ENCODE measurements around the gene F10. TPM values are rescaled to one million over a fixed set of nuclear protein-coding genes. Genes with fewer than 3 reads are reported as not detected.
"Not testable (repeated sequence)": the region's sequence is repeated elsewhere in the genome, so short reads cannot be mapped to it uniquely, and the experiment has no call there.

Gene F10
- total RNA-seq, 1 donor from 2014 or later = not detected

- no peak for DNase-seq (ENCODE audit: extremely low read depth, low read depth, low spot score)
These were observed 28.2 kb downstream of the F10 start for GRCh38 chr13:113150550-113151365.

GRCh38 chr13:113151745-113152690, 29.4 kb downstream of the F10 start:
- DNase-seq (ENCODE audit: extremely low read depth, low read depth, low spot score) = no peak

GRCh38 chr13:113152691-113152983, 30.0 kb downstream of the F10 start:
- DNase-seq (ENCODE audit: extremely low read depth, low read depth, low spot score) = no peak

GRCh38 chr13:113152984-113153809, 30.6 kb downstream of the F10 start:
- DNase-seq (ENCODE audit: extremely low read depth, low read depth, low spot score) = no peak

GRCh38 chr13:113153810-113154748, 31.5 kb downstream of the F10 start:
- no peak for DNase-seq (ENCODE audit: extremely low read depth, low read depth, low spot score)

GRCh38 chr13:113155201-113155600, 32.6 kb downstream of the F10 start:
- DNase-seq (ENCODE audit: extremely low read depth, low read depth, low spot score) = no peak

GRCh38 chr13:113155982-113156655, 33.5 kb downstream of the F10 start:
- no peak for DNase-seq (ENCODE audit: extremely low read depth, low read depth, low spot score)

- no peak for DNase-seq (ENCODE audit: extremely low read depth, low read depth, low spot score)
These were observed 34.8 kb downstream of the F10 start for GRCh38 chr13:113157206-113157928.

GRCh38 chr13:113157929-113158747, 35.5 kb downstream of the F10 start, which contains the start of gene PROZ:
PROZ (plus strand) TSS chr13:113158648; CDS start chr13:113158661, 13 bp downstream.
- DNase-seq (ENCODE audit: extremely low read depth, low read depth, low spot score) = no peak

- no peak for DNase-seq (ENCODE audit: extremely low read depth, low read depth, low spot score)
These were observed 36.3 kb downstream of the F10 start for GRCh38 chr13:113158946-113159345.

- DNase-seq (ENCODE audit: extremely low read depth, low read depth, low spot score) = no peak
These were observed 37.1 kb downstream of the F10 start for GRCh38 chr13:113159701-113160100.

- DNase-seq (ENCODE audit: extremely low read depth, low read depth, low spot score) = no peak
These were observed 38.4 kb downstream of the F10 start for GRCh38 chr13:113160983-113161382.

- no peak for DNase-seq (ENCODE audit: extremely low read depth, low read depth, low spot score)
These were observed 38.8 kb downstream of the F10 start for GRCh38 chr13:113161433-113161832.

GRCh38 chr13:113161975-113162374, 39.4 kb downstream of the F10 start:
- not testable (repeated sequence) for DNase-seq (ENCODE audit: extremely low read depth, low read depth, low spot score)

- no peak for DNase-seq (ENCODE audit: extremely low read depth, low read depth, low spot score)
These were observed 40.4 kb downstream of the F10 start for GRCh38 chr13:113162783-113163685.

- DNase-seq (ENCODE audit: extremely low read depth, low read depth, low spot score) = no peak
These were observed 41.9 kb downstream of the F10 start for GRCh38 chr13:113164492-113164891.

- DNase-seq (ENCODE audit: extremely low read depth, low read depth, low spot score) = no peak
These were observed 43.7 kb downstream of the F10 start for GRCh38 chr13:113166266-113166665.
